ENCODE results near the gene BCL11A. TPM values are rescaled to one million over a fixed set of nuclear protein-coding genes. Genes with fewer than 3 reads are reported as not detected.

BCL11A gene
- total and polyA plus RNA-seq, 12 donors: 3.2 to 38.5 (median 22.7) TPM

GRCh38 chr2:60586081-60586480 is 32.6 kb upstream of the BCL11A start:
- no peak for TF ChIP-seq CTCF (IDR thresholded peaks at IDR 0.05)
- Histone ChIP-seq H3K36me3 (no peaks in the 10 kb centered on the region), H3K4me1 (peaks cover 0 to 9% (median 4%) of the 10 kb centered on the region in 9 donors), H3K4me3 (no peak overlapping the region), H3K9me3 (peaks cover 0 to under 1% (median 0%) of the 10 kb centered on the region in 11 donors), H3K27me3 (peaks cover 0 to 68% (median 43%) of the 10 kb centered on the region in 7 donors), H3K27ac (no peak overlapping the region)
- intact Hi-C loops (cut with DNase I): loop anchor here in 5 of 10 donors (10.0 kb wide), 2 partner anchors 1281 to 1821 kb away; no protein-coding TSS in a partner anchor
- DNase-seq (no peak), ATAC-seq (no peak)
- 73 to 83% methylated on average over 6 of the region's 6 CpGs for WGBS, 2 donors

GRCh38 chr2:60585276-60585675 is 31.8 kb upstream of the BCL11A start:
- no peak for ATAC-seq

DNA sequence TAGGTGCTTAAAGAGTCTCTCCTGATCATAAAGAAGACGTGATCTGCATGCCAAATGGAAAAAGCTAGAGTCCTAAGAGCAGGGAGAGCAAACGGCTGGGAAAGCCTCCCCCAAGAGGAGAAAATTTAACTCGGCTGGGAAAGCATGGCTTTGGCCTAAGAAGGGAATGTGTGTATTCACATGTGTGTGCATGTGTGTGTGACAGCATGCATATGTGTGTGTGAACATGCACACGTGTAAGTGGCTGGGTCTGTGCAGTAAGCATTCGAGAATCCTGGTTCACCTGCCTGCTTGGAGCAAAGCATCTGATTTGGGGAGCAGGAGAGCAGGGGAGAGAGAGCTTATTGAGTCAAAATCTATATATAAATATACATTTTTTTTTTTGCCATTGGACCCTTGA is 30.1 kb upstream of the BCL11A start:
- Histone ChIP-seq H3K9me3 (no peaks in the 10 kb centered on the region), H3K36me3 (no peaks in the 10 kb centered on the region), H3K4me1 (peaks cover 0 to 9% (median 4%) of the 10 kb centered on the region in 9 donors), H3K4me3 (no peak overlapping the region), H3K27me3 (peaks cover 0 to 80% (median 50%) of the 10 kb centered on the region in 7 donors), H3K27ac (no peak overlapping the region)
- no peak for DNase-seq
- intact Hi-C loops (cut with DNase I): loop anchor here in 5 of 10 donors (10.0 kb wide), 2 partner anchors 1279 to 1819 kb away; no protein-coding TSS in a partner anchor
- WGBS, 2 donors: 55 to 80% methylated on average over 5 of the region's 5 CpGs
- ATAC-seq: no peak
- TF ChIP-seq CTCF (IDR thresholded peaks at IDR 0.05): no peak

More at GRCh38 chr2:60585276-60585675, 31.8 kb upstream of the BCL11A start:
- Histone ChIP-seq H3K9me3 (no peaks in the 10 kb centered on the region), H3K27ac (no peak overlapping the region), H3K4me1 (peaks cover 0 to 9% (median 4%) of the 10 kb centered on the region in 9 donors), H3K4me3 (no peak overlapping the region), H3K27me3 (peaks cover 0 to 76% (median 50%) of the 10 kb centered on the region in 7 donors), H3K36me3 (no peaks in the 10 kb centered on the region)
- TF ChIP-seq CTCF (IDR thresholded peaks at IDR 0.05): no peak
- no peak for DNase-seq
- WGBS, 2 donors: 95 to 96% methylated on average over 25 of the region's 25 CpGs
- intact Hi-C loops (cut with DNase I): loop anchor here in 5 of 10 donors (10.0 kb wide), 2 partner anchors 1280 to 1820 kb away; no protein-coding TSS in a partner anchor

GRCh38 chr2:60581433-60582282 is 28.2 kb upstream of the BCL11A start:
- WGBS, 2 donors: 5% methylated on average over 57 to 59 of the region's 59 CpGs
- peak; percentile 81 to 97 (median 90) for ATAC-seq
- Histone ChIP-seq H3K27me3 (peaks cover 0 to 69% (median 50%) of the 10 kb centered on the region in 7 donors), H3K4me1 (peaks cover 0 to 9% (median 4%) of the 10 kb centered on the region in 9 donors), H3K27ac (no peak overlapping the region), H3K36me3 (no peaks in the 10 kb centered on the region), H3K4me3 (peak overlapping the region in 9 of 10 donors; percentile 23 to 48 (median 44)), H3K9me3 (no peaks in the 10 kb centered on the region)
- peak; percentile 63 to 96 (median 91) for TF ChIP-seq CTCF (IDR thresholded peaks at IDR 0.05)
- peak; percentile 23 to 72 for DNase-seq
- intact Hi-C loops (cut with DNase I): loop anchor here in 5 of 10 donors (10.0 kb wide), 2 partner anchors 1277 to 1817 kb away; no protein-coding TSS in a partner anchor

Measured in heart right ventricle (tissue), 16 donors.